ENCODE data around the gene CD74.
A peak's percentile ranks its signal among the peaks of the same experiment; 100 is the strongest.

CD74 gene

GRCh38 chr5:150440948-150441812 lies 28.5 kb upstream of the CD74 start:
- TF ChIP-seq CTCF (IDR thresholded peaks at IDR 0.05; ENCODE audit: extremely low read depth, missing control alignments) = no peak
- DNase-seq (ENCODE audit: low spot score) = no peak

- peak; percentile 21 for TF ChIP-seq CTCF (IDR thresholded peaks at IDR 0.05; ENCODE audit: extremely low read depth, missing control alignments)
- no peak for DNase-seq (ENCODE audit: low spot score)
These were observed 26.3 kb upstream of the CD74 start for GRCh38 chr5:150438873-150439546.

GRCh38 chr5:150436141-150436680 lies 23.5 kb upstream of the CD74 start:
- peak; percentile 71 for TF ChIP-seq CTCF (IDR thresholded peaks at IDR 0.05; ENCODE audit: extremely low read depth, missing control alignments)
- DNase-seq (ENCODE audit: low spot score) = peak; percentile 87

- DNase-seq (ENCODE audit: low spot score) = no peak
- no peak for TF ChIP-seq CTCF (IDR thresholded peaks at IDR 0.05; ENCODE audit: extremely low read depth, missing control alignments)
These were observed 21.8 kb upstream of the CD74 start for GRCh38 chr5:150434464-150434863.

GRCh38 chr5:150431574-150431973 lies 18.9 kb upstream of the CD74 start:
- no peak for DNase-seq (ENCODE audit: low spot score)
- no peak for TF ChIP-seq CTCF (IDR thresholded peaks at IDR 0.05; ENCODE audit: extremely low read depth, missing control alignments)

GRCh38 chr5:150431048-150431447 lies 18.3 kb upstream of the CD74 start:
- TF ChIP-seq CTCF (IDR thresholded peaks at IDR 0.05; ENCODE audit: extremely low read depth, missing control alignments) = no peak
- DNase-seq (ENCODE audit: low spot score) = no peak

- no peak for TF ChIP-seq CTCF (IDR thresholded peaks at IDR 0.05; ENCODE audit: extremely low read depth, missing control alignments)
- peak; percentile 45 for DNase-seq (ENCODE audit: low spot score)
These were observed 16.7 kb upstream of the CD74 start for GRCh38 chr5:150429410-150429873.

Data from GM20000 (cell line).